Mucosa of descending colon (tissue), 3 donors: ENCODE data around the gene RXRA. TPM values are rescaled to one million over a fixed set of nuclear protein-coding genes. Genes with fewer than 3 reads are reported as not detected.

Source experiments
- ATAC-seq: fragments of 200-7000 bp; cut with Tn5 transposase; one replicate; pipeline ENCODE4 v1.9.1; 2020; ENCODE audit warnings: mild to moderate bottlenecking, moderate library complexity
- DNase-seq, 3 donors: peaks; one replicate each; pipeline ENCODE4 v3.0.0-alpha.2; 2020
- H3K36me3 ChIP-seq: fragments of 200-600 bp; one replicate; pipeline ENCODE4 v1.8.0; 2021; ENCODE audit warnings: low read depth, mild to moderate bottlenecking
- H3K4me1 ChIP-seq: fragments of 200-600 bp; one replicate; pipeline ENCODE4 v1.8.0; 2021; ENCODE audit warnings: low read depth, mild to moderate bottlenecking
- H3K4me3 ChIP-seq: fragments of 200-600 bp; one replicate; pipeline ENCODE4 v1.8.0; 2021; ENCODE audit warnings: mild to moderate bottlenecking
- H3K9me3 ChIP-seq: fragments of 200-600 bp; one replicate; pipeline ENCODE4 v1.8.0; 2021; ENCODE audit warnings: mild to moderate bottlenecking
- CTCF ChIP-seq: fragments of 200-600 bp; IDR thresholded peaks from one replicate; pipeline ENCODE4 v1.8.0; 2022; ENCODE audit warnings: antibody characterized with exemption, mild to moderate bottlenecking
- intact Hi-C, 2 donors: fragments of 100-400 bp; cut with DNase I in 1 of 2; cut with micrococcal nuclease in 1 of 2; formaldehyde crosslinking; loops; one replicate each; pipeline versions ENCODE4 v1.11.0 to v1.11.1; 2022; cut with DNase I, micrococcal nuclease
- total RNA-seq, 3 donors: library from RNA; stranded (reverse); fragmentation: NEBNext Ultra II Directional in 2 of 3; extraction: Animal tissue kit (Norgen Biotek cat#: 25700) in 2 of 3; gene quantifications; one replicate each; pipeline versions ENCODE4 v1.2.1 to v1.2.4, GENCODE V29; 2021 to 2023
- donor health status: DM: no; HTN: no; CAD: no; lungs with moderate emphysema.
- donor health status: DM: no; HTN: no; CAD: no.
- donor health status: DM: no; HTN: yes; CAD: no.

Gene RXRA
- total RNA-seq, 3 donors from 2014 or later, result 75.2 to 101 (median 85.3) TPM

- no peak for ATAC-seq
- Histone ChIP-seq H3K4me3 (no peak overlapping the region), H3K36me3 (no peaks in the 10 kb centered on the region), H3K4me1 (peaks cover 2% of the 10 kb centered on the region), H3K9me3 (no peaks in the 10 kb centered on the region)
- DNase-seq, result no peak
- intact Hi-C loops, result no loop called here
- no peak for TF ChIP-seq CTCF
Measured at GRCh38 chr9:134429481-134429880, 103.2 kb downstream of the RXRA start.

GRCh38 chr9:134431095-134431494 lies 104.8 kb downstream of the RXRA start:
- Histone ChIP-seq H3K9me3 (no peaks in the 10 kb centered on the region), H3K4me1 (peaks cover 8% of the 10 kb centered on the region), H3K4me3 (no peak overlapping the region), H3K36me3 (no peaks in the 10 kb centered on the region)
- ATAC-seq (no peak), DNase-seq (no peak)
- intact Hi-C loops, result no loop called here
- TF ChIP-seq CTCF, result no peak

- H3K4me1 ChIP-seq, result peaks cover 8% of the 10 kb centered on the region
- intact Hi-C loops, result no loop called here
- no peak for DNase-seq
Measured at GRCh38 chr9:134431626-134432025, 105.4 kb downstream of the RXRA start.

GRCh38 chr9:134432471-134432870 lies 106.2 kb downstream of the RXRA start:
- ATAC-seq (no peak), DNase-seq (no peak)
- TF ChIP-seq CTCF, result no peak
- intact Hi-C loops, result no loop called here
- H3K4me1 ChIP-seq, result peaks cover 8% of the 10 kb centered on the region
- H3K4me3 ChIP-seq, result no peak overlapping the region
- H3K36me3 ChIP-seq, result no peaks in the 10 kb centered on the region
- H3K9me3 ChIP-seq, result no peaks in the 10 kb centered on the region

More at GRCh38 chr9:134431626-134432025, 105.4 kb downstream of the RXRA start:
- Histone ChIP-seq H3K9me3 (no peaks in the 10 kb centered on the region), H3K4me3 (no peak overlapping the region), H3K36me3 (no peaks in the 10 kb centered on the region)
- no peak for TF ChIP-seq CTCF
- ATAC-seq, result no peak

GRCh38 chr9:134433101-134433500 lies 106.8 kb downstream of the RXRA start:
- TF ChIP-seq CTCF, result no peak
- Histone ChIP-seq H3K36me3 (no peaks in the 10 kb centered on the region), H3K4me1 (peaks cover 8% of the 10 kb centered on the region), H3K4me3 (no peak overlapping the region), H3K9me3 (no peaks in the 10 kb centered on the region)
- intact Hi-C loops, result no loop called here
- ATAC-seq, result no peak
- DNase-seq, result no peak
